ENCODE data around the gene UBASH3A.

Gene UBASH3A

GRCh38 chr21:42403611-42404231 is at the start of gene UBASH3A:
Gene UBASH3A, plus strand, starts transcription at chr21:42403902. Its CDS starts 44 bp downstream, at chr21:42403946.
- peak; percentile 72 for DNase-seq (ENCODE audit: low read depth)

- no peak for DNase-seq (ENCODE audit: low read depth)
Observed at GRCh38 chr21:42356046-42356445, 47.7 kb upstream of the UBASH3A start.

- DNase-seq (ENCODE audit: low read depth), result no peak
Observed at GRCh38 chr21:42356650-42357049, 47.1 kb upstream of the UBASH3A start.

- DNase-seq (ENCODE audit: low read depth), result no peak
Observed at GRCh38 chr21:42357307-42357706, 46.4 kb upstream of the UBASH3A start.

- DNase-seq (ENCODE audit: low read depth), result no peak
Observed at GRCh38 chr21:42358261-42358660, 45.4 kb upstream of the UBASH3A start.

GRCh38 chr21:42358937-42359336 is 44.8 kb upstream of the UBASH3A start:
- no peak for DNase-seq (ENCODE audit: low read depth)

GRCh38 chr21:42360317-42360716 is 43.4 kb upstream of the UBASH3A start:
- DNase-seq (ENCODE audit: low read depth), result no peak

- no peak for DNase-seq (ENCODE audit: low read depth)
Observed at GRCh38 chr21:42361286-42361685, 42.4 kb upstream of the UBASH3A start.

- no peak for DNase-seq (ENCODE audit: low read depth)
Observed at GRCh38 chr21:42362198-42362597, 41.5 kb upstream of the UBASH3A start.

- no peak for DNase-seq (ENCODE audit: low read depth)
Observed at GRCh38 chr21:42362700-42363099, 41.0 kb upstream of the UBASH3A start.

GRCh38 chr21:42363312-42363711 is 40.4 kb upstream of the UBASH3A start:
- no peak for DNase-seq (ENCODE audit: low read depth)

- no peak for DNase-seq (ENCODE audit: low read depth)
Observed at GRCh38 chr21:42364304-42364865, 39.3 kb upstream of the UBASH3A start.

- DNase-seq (ENCODE audit: low read depth), result no peak
Observed at GRCh38 chr21:42365770-42366169, 37.9 kb upstream of the UBASH3A start.

- no peak for DNase-seq (ENCODE audit: low read depth)
Observed at GRCh38 chr21:42366292-42367010, 37.3 kb upstream of the UBASH3A start, which contains the start of gene TFF1. Gene TFF1, minus strand, starts transcription at chr21:42366535. Its CDS starts 40 bp downstream, at chr21:42366495.

GRCh38 chr21:42367367-42368165 is 36.1 kb upstream of the UBASH3A start:
- DNase-seq (ENCODE audit: low read depth), result no peak

GRCh38 chr21:42369821-42370220 is 33.9 kb upstream of the UBASH3A start:
- DNase-seq (ENCODE audit: low read depth), result no peak

GRCh38 chr21:42370894-42371654 is 32.6 kb upstream of the UBASH3A start:
- DNase-seq (ENCODE audit: low read depth), result no peak

GRCh38 chr21:42373196-42373907 is 30.4 kb upstream of the UBASH3A start:
- no peak for DNase-seq (ENCODE audit: low read depth)

GRCh38 chr21:42373908-42374455 is 29.7 kb upstream of the UBASH3A start:
- no peak for DNase-seq (ENCODE audit: low read depth)

- no peak for DNase-seq (ENCODE audit: low read depth)
Observed at GRCh38 chr21:42374457-42374856, 29.2 kb upstream of the UBASH3A start.

Measured in CMK (cell line).